Stimulated activated CD8-positive, alpha-beta memory T cell treated with anti-CD3 and anti-CD28 coated beads, Interleukin-4, amount 100 ng/mL, for 24 hours (primary cell): Measurements from ENCODE around the gene CNTN4.
"Not testable (repeated sequence)": the region's sequence is repeated elsewhere in the genome, so short reads cannot be mapped to it uniquely, and the experiment has no call there.

Experiments
- DNase-seq: peaks from one replicate; pipeline ENCODE4 v3.0.0-alpha.2; 2020; ENCODE audit warnings: low read depth

The CNTN4 gene

GRCh38 chr3:2802429-2802828 lies 703.8 kb downstream of the CNTN4 start:
- DNase-seq, result no peak

- DNase-seq, result no peak
Measured at GRCh38 chr3:2807514-2807913, 708.8 kb downstream of the CNTN4 start.

- no peak for DNase-seq
Measured at GRCh38 chr3:2810723-2811122, 712.1 kb downstream of the CNTN4 start.

GRCh38 chr3:2819571-2819970 lies 720.9 kb downstream of the CNTN4 start:
- no peak for DNase-seq

- not testable (repeated sequence) for DNase-seq
Measured at GRCh38 chr3:2820982-2821381, 722.3 kb downstream of the CNTN4 start.

GRCh38 chr3:2822611-2823010 lies 723.9 kb downstream of the CNTN4 start:
- no peak for DNase-seq

GRCh38 chr3:2823031-2823430 lies 724.4 kb downstream of the CNTN4 start:
- DNase-seq, result no peak

- no peak for DNase-seq
Measured at GRCh38 chr3:2823437-2824211, 725.0 kb downstream of the CNTN4 start.

GRCh38 chr3:2826036-2826435 lies 727.4 kb downstream of the CNTN4 start:
- no peak for DNase-seq

GRCh38 chr3:2826453-2826852 lies 727.8 kb downstream of the CNTN4 start:
- DNase-seq, result no peak

GRCh38 chr3:2837239-2837638 lies 738.6 kb downstream of the CNTN4 start:
- DNase-seq, result no peak

GRCh38 chr3:2837910-2838309 lies 739.2 kb downstream of the CNTN4 start:
- no peak for DNase-seq

- DNase-seq, result no peak
Measured at GRCh38 chr3:2838546-2839157, 740.0 kb downstream of the CNTN4 start.

- DNase-seq, result no peak
Measured at GRCh38 chr3:2839876-2840275, 741.2 kb downstream of the CNTN4 start.

GRCh38 chr3:2847062-2847841 lies 748.6 kb downstream of the CNTN4 start:
- no peak for DNase-seq

GRCh38 chr3:2849092-2849491 lies 750.4 kb downstream of the CNTN4 start:
- DNase-seq, result no peak

- DNase-seq, result no peak
Measured at GRCh38 chr3:2850701-2851100, 752.0 kb downstream of the CNTN4 start.

- DNase-seq, result no peak
Measured at GRCh38 chr3:2851361-2851760, 752.7 kb downstream of the CNTN4 start.

- no peak for DNase-seq
Measured at GRCh38 chr3:2851835-2852234, 753.2 kb downstream of the CNTN4 start.

- DNase-seq, result no peak
Measured at GRCh38 chr3:2853651-2854050, 755.0 kb downstream of the CNTN4 start.

- DNase-seq, result no peak
Measured at GRCh38 chr3:2856138-2857133, 757.8 kb downstream of the CNTN4 start.

- DNase-seq, result no peak
Measured at GRCh38 chr3:2860626-2861025, 762.0 kb downstream of the CNTN4 start.
